GM19468 (cell line): Measurements from ENCODE around the gene IBTK.
"Not testable (repeated sequence)": the region's sequence is repeated elsewhere in the genome, so short reads cannot be mapped to it uniquely, and the experiment has no call there.

Experiments used
- ATAC-seq: cut with Tn5 transposase; IDR thresholded peaks from one replicate; pipeline ENCODE4 v1.9.1; 2021; ENCODE audit warnings: mild to moderate bottlenecking, moderate library complexity, moderate number of reproducible peaks; ENCODE audit not compliant: unreplicated experiment; ENCODE audit errors: extremely low read depth

Gene IBTK

DNA sequence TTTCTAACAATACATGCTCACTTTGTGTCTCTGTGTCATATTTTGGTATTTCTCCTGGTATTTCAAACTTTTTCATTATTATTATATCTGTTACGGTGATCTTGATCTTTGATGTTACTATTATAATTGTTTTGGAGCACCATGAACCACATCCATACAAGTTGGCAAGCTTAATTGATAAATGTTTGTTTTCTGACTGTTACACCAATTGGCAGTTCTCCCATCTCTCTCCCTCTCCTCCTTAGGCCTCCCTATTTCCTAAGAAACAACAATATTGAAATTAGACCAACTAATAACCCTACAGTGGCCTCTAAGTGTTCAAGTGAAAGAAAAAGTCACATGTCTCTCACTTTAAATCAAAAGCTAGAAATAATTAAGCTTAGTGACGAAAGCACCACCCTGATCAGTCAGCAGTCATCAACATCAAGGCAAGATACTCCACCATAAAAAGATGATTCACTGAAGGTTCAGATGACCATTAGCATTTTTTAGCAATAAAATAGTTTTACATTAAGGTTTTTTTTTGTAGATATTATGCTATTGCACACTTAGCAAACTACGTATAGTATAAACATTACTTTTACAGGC is 61.5 kb downstream of the IBTK start:
- no peak for ATAC-seq

DNA sequence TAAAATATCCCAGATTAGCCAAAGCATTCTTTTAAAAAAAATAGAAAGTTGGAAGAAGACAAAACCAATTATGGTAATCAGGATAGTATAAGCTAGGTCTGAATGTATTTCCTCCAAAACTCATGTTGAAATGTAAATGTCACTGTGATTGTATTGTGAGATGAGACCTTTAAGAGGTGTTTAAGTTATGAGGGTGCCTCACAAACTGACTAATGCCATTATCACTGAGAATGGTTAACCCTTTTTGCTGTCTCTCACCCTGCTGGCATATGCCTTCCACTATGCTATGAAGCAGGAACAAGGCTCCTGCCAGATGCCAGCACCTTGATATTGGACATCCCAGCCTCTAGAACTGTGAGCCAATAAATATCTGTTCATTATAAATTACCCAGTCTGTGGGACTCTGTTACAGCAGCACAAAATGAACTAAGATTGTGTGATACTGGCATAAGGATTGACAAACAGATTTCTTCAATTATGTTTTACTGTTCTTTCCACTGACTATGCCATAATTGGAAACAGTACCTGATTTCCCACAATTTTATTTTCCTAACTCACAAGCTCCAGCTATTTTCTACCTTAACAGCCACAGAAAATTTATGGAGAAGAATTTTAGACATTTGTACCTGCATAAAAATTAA is 63.8 kb downstream of the IBTK start:
- no peak for ATAC-seq

DNA sequence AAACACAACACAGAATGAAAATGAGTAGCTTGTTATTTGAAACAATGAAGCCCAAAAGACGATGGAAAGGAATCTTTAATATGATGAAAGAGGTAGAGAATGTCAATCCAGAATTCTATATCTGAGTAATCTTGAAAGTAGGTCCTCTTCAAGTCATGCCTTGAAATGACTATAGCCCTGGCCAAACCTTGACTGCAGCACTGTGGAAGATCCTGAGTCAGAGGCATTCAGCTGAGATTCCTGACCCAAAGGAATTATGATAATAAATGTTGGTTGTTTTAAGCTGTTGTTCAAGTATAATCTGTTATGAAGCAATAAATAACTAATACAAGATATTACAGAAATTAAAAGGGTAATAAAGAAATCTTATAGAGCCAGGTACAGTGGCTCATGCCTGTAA is 64.8 kb downstream of the IBTK start:
- ATAC-seq: no peak

DNA sequence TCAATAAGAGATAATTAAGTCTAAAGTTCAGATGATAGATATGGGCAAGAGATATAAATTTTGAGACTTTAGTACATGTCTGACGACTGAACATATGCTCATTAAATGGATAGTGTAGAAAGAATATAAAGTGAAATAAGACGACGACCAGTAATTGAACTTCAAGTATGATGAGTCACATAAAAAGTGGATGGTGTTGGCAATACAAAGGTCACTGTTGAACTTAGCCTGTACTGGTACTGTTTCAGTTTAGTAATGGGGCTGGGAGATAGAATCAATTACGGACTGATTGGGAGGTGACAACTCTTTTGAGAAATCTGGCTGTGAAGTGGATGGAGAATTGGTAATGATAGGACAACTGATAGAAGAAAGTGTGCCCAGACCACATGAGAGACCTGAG is 68.1 kb downstream of the IBTK start:
- no peak for ATAC-seq

DNA sequence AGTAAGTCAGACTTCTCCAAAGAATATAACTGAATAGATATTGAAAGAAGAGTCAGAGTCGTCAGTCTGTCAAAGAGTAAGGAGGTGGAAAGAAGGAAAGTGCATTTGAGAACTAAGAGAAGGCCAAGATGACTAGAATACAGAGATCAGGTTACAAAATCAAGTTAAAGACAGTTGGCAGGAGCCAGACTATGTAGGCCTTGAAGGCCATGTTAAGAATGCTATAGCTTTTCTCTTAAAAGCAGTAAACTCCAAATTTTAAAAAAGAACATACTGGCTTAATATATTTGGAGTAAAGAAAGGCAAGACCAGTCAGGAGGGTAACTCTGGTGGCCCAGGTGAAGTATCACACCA is 68.8 kb downstream of the IBTK start:
- ATAC-seq: no peak

DNA sequence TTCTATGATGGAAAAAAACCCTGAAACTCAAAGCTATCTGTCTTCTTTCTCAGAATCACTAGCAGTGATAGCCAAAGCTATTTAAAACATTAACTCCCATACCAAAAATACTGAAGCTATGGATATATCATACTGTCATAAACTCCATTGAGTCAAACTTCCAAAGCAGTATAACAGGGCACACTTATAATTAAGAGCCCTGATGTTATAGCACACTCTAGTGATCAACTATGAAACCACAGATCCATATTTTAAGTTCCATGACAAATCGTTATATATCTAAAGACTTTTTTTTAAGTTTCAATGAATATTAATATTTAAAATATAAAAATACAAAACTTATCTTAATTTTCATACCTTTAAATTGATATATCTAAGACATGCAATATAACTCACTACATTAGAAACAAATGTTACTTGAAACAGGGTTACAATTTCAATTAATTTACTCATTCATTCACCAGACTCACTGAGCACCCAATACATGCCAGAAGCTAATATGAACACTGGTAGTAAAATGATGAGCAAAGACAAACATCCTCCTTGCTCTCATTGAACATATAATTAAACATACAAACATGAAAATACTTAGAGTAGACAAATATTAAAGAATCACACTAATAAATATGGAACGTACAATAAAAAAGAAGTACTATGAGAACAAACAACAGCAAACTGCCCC is 69.3 kb downstream of the IBTK start:
- ATAC-seq: no peak

DNA sequence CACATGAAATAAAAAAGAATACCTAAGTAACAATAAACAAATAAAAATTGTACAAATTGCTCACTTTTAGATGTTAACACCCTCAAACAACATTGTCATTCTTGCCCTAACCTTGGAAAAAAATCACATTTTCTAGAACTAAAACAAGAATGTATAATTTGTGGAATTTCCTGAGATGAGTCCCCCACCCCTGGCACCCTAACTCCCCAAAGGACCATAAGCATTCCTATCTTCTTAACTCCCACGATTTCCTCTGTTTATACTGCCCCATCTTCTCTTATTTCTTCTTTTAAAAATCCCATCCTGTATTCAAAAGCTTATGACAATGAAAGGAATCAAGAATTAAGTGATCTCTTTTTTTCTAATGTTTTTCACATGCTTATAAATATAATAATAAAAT is 70.9 kb downstream of the IBTK start:
- ATAC-seq: no peak

DNA sequence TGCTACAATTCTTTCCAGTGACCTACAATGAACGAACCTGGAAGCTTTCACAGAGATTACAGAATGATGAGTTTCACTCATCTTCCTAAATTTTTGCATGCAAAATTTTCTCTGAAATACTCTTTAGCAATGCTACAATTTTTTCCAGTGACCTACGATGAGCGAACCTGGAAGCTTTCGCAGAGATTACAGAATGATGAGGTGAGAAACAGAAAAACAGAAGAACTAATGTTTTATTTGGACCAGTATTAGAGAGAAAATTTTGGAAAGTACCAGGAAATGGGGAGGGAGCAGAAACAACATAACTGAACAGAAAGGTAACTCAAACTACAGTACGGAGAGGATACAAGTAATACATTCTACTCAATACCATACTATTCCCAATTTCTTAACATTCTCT is 75.0 kb downstream of the IBTK start:
- no peak for ATAC-seq

DNA sequence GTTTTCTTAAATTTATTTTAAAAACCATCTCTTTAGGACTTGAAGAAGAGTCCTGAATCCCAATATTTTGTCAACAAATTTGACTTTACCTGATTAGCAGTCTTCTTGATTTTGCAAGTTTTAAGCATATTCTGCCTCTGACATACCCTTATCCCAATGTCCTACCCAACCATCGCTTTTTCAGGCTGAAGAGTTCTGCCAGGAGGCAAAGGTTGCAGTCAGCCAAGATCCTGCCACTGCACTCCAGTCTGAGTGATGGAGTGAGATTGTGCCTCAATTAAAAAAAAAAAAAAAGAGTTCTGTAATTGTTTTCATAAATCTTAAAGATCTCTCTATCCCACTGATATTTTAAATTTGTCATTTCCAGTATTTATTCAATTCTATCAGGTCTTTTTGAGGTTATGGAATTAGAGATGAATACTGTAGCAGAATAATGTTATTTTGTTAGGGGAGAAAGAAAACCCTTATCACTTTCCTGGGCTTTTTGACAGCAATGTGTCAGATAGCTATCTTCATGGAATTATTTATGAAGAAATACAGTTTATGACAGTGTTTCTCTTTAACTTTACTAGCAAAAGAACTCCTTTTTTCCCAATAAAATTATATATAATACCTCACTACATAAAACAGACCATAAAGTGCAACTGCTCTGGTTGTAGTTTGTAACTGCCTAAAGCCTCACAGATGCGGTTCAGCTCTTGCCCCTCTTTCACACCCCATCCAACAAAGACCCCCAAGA is 78.2 kb downstream of the IBTK start:
- ATAC-seq: no peak

DNA sequence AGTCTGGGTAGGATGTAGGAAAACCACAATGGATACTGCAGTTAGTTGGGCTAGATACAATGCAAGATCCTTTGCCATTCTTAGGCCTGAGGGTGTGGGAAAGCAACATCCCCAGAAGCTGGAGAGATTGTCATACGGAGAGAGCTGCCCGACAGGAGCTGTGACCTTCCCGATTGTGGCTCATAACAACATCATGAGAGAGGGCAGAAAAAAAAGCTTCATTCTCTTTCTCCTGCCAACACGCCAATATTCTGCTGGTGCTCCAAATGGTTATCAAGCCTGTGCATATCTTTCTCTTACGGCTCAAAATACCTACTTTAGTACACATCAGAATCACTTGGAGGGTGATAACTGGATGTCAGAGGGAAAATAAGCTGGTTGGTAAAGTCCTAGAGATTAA is 81.1 kb downstream of the IBTK start:
- ATAC-seq: no peak

DNA sequence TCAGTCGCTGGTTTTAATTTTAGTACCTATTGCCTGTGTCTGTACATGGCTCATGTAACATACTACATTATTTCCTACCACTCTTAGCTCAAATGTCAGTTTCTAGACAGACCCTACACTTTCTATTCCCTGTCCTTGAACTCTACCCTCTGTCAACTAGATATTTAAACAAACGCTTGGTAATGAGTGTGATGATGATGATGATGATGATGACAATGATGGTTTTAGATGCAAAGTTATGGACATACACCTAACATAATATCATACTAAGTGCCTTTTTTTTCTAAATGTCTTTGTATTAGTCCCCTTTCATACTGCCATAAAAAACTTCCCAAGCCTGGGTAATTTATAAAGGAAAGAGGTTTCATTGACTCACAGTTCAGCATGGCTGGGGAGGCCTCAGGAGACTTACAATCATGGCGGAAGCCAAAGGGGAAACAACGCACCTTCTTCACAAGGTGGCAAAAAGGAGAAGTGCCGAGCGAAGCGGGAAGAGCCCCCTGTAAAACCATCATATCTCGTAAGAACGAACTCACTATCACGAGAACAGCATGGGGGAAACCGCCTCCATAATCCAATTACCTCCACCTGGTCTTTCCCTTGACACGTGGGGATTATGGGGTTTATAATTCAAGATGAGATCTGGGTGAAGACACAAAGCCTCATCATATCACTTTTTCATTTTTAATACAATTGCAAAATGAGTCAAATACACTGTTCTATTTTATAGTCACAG is 87.1 kb downstream of the IBTK start:
- ATAC-seq: no peak

DNA sequence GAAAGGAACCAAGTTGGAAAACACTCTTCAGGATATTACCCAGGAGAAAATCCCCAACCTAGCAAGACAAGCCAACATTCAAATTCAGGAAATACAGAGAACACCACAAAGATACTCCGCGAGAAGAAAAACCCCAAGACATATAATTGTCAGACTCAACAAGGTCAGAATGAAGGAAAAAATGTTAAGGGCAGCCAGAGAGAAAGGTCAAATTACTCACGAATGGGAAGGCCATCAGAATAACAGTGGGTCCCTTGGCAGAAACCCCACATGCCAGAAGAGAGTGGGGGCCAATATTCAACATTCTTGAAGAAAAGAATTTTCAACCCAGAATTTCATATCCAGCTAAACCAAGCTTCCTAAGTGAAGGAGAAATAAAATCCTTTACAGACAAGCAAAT is 94.8 kb downstream of the IBTK start:
- not testable (repeated sequence) for ATAC-seq

DNA sequence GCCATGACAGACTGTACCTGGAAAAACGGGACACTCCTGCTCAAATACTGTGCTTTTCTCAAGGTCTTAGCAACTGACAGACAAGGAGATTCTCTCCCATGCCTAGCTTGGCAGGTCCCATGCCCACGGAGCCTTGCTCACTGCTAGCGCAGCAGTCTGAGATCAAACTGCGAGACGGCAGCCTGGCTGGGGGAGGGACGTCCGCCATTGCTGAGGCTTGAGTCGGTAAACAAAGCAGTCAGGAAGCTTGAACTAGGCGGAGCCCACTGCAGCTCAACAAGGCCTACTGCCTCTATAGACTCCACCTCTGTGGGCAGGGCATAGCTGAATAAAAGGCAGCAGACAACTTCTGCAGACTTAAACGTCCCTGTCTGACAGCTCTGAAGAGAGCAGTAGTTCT is 96.4 kb downstream of the IBTK start:
- ATAC-seq: not testable (repeated sequence)

DNA sequence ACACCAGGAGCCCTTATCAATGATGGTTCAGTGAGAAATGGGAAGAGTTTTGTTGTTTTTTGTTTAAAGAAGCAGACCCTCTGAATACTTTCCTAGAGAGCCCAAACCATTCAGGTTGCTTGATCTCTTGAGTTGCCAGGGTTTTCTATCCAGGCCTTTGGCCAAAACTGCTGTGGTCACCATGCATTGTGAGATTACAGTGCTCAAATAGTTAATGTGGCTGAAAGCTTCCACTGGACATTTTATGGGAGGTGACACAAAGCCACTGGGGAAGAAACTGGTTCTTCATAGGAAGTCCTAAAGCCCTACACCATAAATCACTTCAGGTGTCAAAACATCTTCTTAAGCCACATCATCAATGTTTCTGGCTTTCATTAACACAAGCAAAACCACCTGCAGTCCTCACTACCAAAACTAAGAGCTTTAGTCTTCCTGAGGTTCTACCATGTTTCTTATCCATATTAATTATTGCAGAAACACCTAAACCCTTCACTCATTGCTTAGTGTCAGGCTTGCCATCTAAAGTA is 101.6 kb downstream of the IBTK start:
- ATAC-seq: no peak

DNA sequence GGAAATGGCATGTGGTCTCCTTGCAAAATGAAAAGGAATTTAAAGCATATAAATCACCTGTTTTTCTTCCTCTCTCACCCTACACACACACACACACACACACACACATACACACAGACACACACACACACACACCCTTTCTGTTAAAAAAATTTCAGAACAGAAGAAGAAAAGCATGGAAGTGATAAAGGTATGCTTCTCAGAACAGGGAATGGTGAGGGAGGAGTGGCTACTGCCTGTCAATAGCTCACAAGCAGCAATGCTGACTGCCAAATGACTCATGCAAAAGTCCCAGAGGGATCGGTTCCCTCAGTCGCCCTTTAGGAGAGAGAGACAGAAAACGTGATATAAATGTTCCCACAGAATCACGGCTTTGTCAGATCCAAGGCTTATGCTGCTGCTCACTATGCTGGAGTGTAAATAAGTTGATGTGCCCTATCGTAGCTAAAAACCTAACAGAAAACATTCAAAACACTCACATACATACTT is 102.6 kb downstream of the IBTK start:
- no peak for ATAC-seq

DNA sequence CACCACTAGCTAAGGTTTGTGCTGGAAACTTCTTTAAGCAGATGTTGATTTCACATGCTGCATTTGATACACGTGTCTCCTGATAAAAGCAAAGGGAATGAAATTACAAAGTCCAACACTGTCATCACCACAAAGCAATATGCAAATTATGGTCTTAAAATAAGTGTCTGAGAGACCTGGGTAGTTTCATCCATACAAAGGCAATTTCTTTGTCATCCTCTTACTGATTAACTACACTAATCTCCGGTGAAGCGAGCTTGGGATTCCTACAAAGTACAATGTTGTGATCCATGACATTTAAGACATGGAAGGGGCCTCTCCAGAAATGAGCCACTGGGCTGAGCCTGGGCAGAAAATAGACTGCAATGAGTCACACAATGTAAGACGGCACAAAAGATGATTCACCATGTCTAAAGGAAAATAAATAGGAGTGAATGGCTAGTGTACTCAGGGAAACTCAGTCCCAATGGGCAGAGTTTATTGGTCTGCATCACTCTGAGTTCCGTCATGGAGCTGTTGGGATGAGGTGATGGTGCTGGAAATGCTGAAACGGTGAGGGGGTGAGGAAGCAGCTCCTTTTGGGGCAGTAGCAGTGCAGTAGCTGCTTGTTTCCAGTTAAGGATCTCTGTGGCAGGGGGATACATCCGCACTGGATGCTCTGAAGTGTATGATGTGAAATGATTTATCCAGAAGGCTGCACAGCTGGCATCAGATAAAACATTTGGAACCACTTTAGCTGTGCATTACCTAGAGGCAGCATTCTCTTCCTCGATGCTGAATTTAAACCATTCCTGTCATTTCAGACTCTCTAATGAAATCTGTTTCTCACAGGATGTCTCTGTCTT is 103.3 kb downstream of the IBTK start:
- ATAC-seq: peak; percentile 95

DNA sequence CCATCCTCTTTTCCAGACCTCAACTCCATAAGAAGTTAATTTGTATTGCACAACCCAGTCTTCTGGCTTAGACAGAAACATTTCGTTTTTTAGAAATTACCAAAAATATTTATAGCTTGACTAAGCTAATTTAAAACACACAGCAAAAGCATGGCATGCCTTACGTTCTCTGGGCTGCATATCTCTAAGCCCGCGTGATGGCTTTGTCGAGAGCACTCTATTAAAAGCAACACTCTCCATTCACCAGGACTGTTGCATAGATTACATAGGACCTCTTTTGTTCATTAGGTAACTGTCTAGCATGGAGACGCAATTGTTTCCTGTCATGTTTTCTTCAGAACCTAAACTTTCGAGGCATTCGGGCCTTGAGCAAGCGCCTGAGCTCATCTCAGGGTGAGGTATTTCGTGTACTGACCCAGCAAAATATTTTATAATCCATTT is 104.5 kb downstream of the IBTK start:
- no peak for ATAC-seq

DNA sequence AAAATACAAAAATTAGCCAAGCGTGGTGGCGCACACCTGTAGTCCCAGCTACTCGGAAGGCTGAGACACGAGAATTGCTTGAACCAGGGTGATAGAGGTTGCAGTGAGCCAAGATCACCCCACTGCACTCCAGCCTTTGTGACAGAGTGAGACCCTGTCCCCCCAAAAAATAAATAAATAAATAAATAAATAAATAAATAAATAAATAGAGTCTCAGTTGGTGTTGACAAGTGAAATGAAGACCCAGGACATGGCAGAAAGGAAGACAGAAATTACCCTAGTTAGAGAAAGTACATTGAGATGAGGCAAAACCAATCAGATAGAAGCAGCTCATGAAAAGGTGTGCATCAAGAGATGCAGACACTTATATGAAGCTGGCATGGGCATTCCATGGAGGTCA is 105.0 kb downstream of the IBTK start:
- no peak for ATAC-seq

DNA sequence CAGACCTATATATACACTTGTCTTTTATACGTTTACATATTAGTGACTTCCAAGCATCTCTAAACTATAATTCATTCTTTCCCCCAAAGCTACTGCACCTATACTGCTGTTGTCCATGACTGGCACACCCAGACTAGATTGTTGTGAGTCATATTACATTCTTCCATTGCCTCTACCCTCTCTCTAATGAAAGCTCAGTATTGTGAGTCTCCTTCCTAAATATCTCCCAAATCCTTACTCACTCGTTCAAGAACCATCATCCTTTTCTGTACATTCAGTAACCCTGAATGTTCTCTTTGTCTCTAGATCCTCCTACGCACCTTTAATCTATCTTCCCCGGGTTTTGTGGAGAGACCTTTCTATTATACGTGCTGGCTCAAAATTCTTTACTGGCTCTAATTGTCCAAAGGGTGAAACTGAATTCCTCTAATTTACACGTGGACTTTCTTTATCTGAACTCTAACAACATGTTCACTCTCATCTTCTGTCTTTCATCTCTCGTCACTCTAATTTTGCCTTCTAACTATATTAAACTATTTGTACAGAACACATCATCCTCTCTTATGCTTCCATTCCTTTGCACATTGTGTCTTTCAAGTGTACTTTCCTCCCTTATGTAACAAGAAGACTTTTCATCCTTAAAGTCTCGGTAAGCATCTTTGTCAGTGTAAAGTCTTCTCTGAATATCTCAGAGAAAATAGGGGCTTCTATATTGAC is 109.3 kb downstream of the IBTK start:
- no peak for ATAC-seq
